NCI-H2107 treated with DMSO at 0.1 percent for 48 hours (cell line): ENCODE results near the gene KCNG3.

Source experiments
- DNase-seq: peaks from one replicate; lab custom pipeline; 2025; ENCODE audit not compliant: unreplicated experiment; lab: John Stamatoyannopoulos, UW

The KCNG3 gene

GRCh38 chr2:42488297-42488696 is 5.5 kb downstream of the KCNG3 start:
- no peak for DNase-seq

GRCh38 chr2:42486145-42486906 is 7.5 kb downstream of the KCNG3 start:
- DNase-seq: no peak

- DNase-seq: no peak
Observed at GRCh38 chr2:42480402-42480801, 13.4 kb downstream of the KCNG3 start.

- DNase-seq: no peak
Observed at GRCh38 chr2:42474765-42475454, 18.9 kb downstream of the KCNG3 start.

GRCh38 chr2:42470706-42471105 is 23.1 kb downstream of the KCNG3 start:
- no peak for DNase-seq

DNA sequence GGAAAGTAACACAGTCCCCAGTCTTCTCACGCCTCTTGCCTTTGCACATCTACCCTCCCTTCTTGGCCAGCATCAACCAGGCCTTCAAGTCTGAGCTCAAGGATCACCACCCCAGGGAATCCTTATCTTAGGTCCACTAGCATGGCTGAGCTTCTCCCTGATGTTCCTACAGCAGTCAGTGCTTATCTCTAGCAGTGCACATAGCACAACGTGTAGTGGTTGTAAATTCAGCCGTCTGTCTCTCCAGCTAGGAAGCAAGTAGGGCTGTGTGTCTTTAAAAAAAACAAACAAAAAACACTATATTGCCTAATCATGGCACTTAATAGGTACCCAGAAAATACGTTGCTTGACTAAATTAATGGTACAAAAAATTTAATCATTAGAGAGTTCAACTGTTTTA is 29.2 kb downstream of the KCNG3 start:
- DNase-seq: no peak

DNA sequence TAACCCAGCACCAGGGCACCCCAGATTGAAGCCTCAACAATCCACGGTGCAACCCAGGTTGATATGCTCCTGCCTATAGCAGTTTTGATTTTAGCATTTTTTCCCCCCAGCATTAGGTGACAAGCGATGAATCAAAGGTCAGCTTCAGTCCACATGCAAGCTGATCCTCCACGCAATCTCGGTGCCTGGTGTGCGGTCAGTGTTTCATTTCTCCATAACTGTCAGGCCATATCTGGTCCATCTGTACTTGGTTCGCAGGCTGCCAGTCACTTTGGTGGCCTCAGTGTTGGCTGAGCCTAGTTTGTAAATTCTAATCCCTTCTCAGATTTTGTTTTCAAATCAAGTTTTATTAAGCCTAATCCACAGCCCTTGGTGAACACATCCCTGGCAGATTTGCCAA is 30.2 kb downstream of the KCNG3 start:
- DNase-seq: no peak

DNA sequence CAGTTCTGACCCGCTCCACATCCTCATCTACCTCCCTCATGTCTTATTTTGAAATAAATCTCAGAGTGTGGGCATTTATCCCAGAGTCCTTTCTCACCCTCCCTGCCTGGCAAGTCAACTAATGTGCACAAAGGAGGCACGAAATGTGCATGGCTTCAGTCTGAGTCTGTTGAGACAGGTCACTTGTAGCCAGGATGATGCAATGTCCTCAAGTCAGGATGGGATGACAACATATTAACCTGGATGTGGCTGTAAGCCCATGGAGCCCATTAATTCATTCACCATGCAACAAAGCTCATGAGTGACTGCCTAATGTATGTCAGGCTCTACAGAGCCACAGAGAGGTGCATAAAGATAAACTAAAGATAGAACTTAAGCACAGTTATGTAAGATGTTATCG is 34.5 kb downstream of the KCNG3 start:
- no peak for DNase-seq

GRCh38 chr2:42458396-42458795 is 35.4 kb downstream of the KCNG3 start:
- DNase-seq: no peak

GRCh38 chr2:42457011-42457410 is 36.8 kb downstream of the KCNG3 start:
- DNase-seq: no peak

- DNase-seq: no peak
Observed at GRCh38 chr2:42456126-42456839, 37.5 kb downstream of the KCNG3 start.

DNA sequence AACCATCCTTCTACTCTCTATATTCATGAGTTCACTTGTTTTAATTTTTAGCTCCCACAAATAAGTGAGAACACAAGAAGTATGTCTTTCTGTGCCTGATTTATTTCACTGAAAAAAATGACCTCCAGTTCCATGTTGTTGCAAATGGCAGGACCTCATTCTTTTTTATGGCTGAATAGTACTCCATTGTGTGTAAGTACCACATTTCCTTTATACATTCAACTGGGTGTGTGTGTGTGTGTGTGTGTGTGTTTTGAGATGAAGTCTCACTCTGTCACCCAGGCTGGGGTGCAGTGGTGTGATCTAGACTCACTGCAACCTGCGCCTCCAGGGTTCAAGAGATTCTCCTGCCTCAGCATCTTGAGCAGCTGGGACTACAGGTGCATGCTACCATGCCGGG is 41.2 kb downstream of the KCNG3 start:
- DNase-seq: no peak

GRCh38 chr2:42450136-42450535 is 43.6 kb downstream of the KCNG3 start:
- DNase-seq: no peak

DNA sequence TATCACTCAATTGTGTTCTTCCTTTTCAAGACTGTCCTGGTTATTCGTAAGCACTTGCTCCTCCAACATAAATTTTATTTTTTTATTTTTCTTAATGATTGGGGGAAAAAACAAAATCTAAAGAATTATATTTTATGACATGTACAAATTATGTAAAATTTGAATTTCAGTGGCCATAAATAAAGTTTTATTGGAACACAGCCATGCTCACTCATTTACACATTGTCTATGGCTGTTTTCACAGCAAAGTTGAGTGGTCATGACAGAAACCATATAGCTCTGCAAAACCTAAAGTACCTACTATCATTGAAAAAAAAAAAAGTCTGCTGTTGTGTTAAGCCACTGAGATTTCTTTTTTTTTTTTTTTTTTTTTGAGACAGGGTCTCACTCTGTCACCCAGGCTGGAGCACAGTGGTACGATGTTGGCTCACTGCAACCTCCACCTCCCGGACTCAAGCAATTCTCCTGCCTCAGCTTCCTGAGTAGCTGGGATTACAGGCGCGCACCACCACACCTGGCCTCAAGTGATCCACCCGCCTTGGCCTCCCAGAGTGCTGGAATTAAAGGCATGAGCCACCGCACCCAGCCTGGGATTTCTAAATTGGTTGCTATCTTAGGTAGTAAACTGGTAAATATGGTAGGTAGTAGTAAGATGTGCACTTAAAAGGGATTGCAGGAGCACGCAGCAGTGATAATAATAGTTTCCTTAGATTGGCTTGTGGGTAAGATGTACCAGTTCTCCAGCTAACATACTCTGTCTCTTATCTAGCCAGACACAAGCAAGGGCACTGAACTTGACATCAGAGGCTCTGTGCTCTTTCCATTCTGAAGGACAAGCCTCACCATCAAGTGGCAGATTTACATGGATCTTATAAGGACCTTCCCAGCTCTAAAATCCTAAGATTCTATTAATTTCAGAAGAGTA is 44.4 kb downstream of the KCNG3 start:
- no peak for DNase-seq

GRCh38 chr2:42448163-42448562 is 45.6 kb downstream of the KCNG3 start:
- no peak for DNase-seq

GRCh38 chr2:42446503-42447271 is 47.1 kb downstream of the KCNG3 start:
- no peak for DNase-seq

- DNase-seq: no peak
Observed at GRCh38 chr2:42443718-42444399, 49.9 kb downstream of the KCNG3 start.

DNA sequence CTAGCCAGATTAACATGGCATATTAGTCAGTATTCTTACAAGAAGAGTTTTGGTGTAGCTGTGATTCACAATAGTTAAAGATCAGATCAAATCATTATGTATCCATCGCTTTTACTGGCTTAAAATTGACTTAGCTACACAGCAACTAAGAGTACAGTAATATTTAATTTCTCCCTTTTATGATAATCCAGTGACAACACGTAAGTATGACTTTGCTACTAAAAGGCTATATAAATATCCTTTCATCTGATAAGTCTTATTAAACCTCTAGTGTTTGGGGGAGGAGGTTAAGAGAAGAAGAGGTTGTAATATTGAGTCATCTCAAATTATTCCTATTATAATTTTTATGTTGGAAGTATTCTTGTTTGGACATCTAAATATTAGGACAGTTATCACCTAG is 51.0 kb downstream of the KCNG3 start:
- no peak for DNase-seq

DNA sequence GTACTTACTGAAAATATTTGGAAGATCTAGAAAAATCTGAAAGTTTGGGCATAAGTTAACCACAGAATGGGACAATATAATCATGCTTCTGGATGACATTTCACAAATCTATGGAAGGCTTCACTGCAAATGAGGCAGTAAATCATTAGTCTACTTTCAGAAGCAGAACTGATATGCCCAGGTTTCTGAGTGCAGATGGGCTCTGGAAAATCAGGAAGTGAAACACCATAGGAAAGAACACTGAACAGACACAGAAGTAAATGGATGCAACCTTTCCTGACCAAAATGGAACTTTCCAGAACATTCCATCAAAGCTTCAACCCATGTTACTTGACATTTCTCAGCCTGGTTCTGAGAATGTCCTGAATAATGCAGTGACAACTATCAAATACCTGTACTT is 55.1 kb downstream of the KCNG3 start:
- DNase-seq: no peak

- no peak for DNase-seq
Observed at GRCh38 chr2:42436370-42436769, 57.4 kb downstream of the KCNG3 start.
